Measurements from ENCODE around the gene HNF4A.
"Not testable (repeated sequence)": the region's sequence is repeated elsewhere in the genome, so short reads cannot be mapped to it uniquely, and the experiment has no call there.

Gene HNF4A

GRCh38 chr20:44343162-44343675 is 12.3 kb upstream of the HNF4A start:
- Histone ChIP-seq H3K36me3 (no peaks in the 10 kb centered on the region), H3K27me3 (ENCODE audit: insufficient read depth, low read depth, severe bottlenecking) (no peaks in the 10 kb centered on the region), H3K27ac (no peak overlapping the region), H3K4me3 (ENCODE audit: low read depth, low read length) (no peak overlapping the region), H3K9me3 (ENCODE audit: severe bottlenecking) (no peaks in the 10 kb centered on the region)
- DNase-seq, result no peak
- TF ChIP-seq CTCF (IDR thresholded peaks at IDR 0.05; ENCODE audit: low read depth, low read length), result no peak

GRCh38 chr20:44344723-44345122 is 10.8 kb upstream of the HNF4A start:
- H3K36me3 ChIP-seq, result no peaks in the 10 kb centered on the region
- no peaks in the 10 kb centered on the region for H3K9me3 ChIP-seq (ENCODE audit: severe bottlenecking)
- no peak overlapping the region for H3K27ac ChIP-seq
- no peak for DNase-seq
- no peak for TF ChIP-seq CTCF (IDR thresholded peaks at IDR 0.05; ENCODE audit: low read depth, low read length)
- no peak overlapping the region for H3K4me3 ChIP-seq (ENCODE audit: low read depth, low read length)
- no peaks in the 10 kb centered on the region for H3K27me3 ChIP-seq (ENCODE audit: insufficient read depth, low read depth, severe bottlenecking)

GRCh38 chr20:44345147-44345546 is 10.4 kb upstream of the HNF4A start:
- H3K9me3 ChIP-seq (ENCODE audit: severe bottlenecking), result no peaks in the 10 kb centered on the region
- H3K27me3 ChIP-seq (ENCODE audit: insufficient read depth, low read depth, severe bottlenecking), result no peaks in the 10 kb centered on the region
- H3K4me3 ChIP-seq (ENCODE audit: low read depth, low read length), result no peak overlapping the region
- no peak for TF ChIP-seq CTCF (IDR thresholded peaks at IDR 0.05; ENCODE audit: low read depth, low read length)
- no peak for DNase-seq
- H3K27ac ChIP-seq, result no peak overlapping the region
- H3K36me3 ChIP-seq, result no peaks in the 10 kb centered on the region

GRCh38 chr20:44345941-44346340 is 9.6 kb upstream of the HNF4A start:
- not testable (repeated sequence) for H3K36me3 ChIP-seq; H3K4me3 ChIP-seq (ENCODE audit: low read depth, low read length); H3K9me3 ChIP-seq (ENCODE audit: severe bottlenecking); H3K27me3 ChIP-seq (ENCODE audit: insufficient read depth, low read depth, severe bottlenecking); DNase-seq; H3K27ac ChIP-seq
- 0 out of 2 replicates have a peak, but pooled peaks have one; percentile 6 for TF ChIP-seq CTCF (IDR thresholded peaks at IDR 0.05; ENCODE audit: low read depth, low read length)

GRCh38 chr20:44348168-44348659 is 7.3 kb upstream of the HNF4A start:
- no peaks in the 10 kb centered on the region for H3K36me3 ChIP-seq
- H3K4me3 ChIP-seq (ENCODE audit: low read depth, low read length), result no peak overlapping the region
- no peaks in the 10 kb centered on the region for H3K27me3 ChIP-seq (ENCODE audit: insufficient read depth, low read depth, severe bottlenecking)
- H3K9me3 ChIP-seq (ENCODE audit: severe bottlenecking), result no peaks in the 10 kb centered on the region
- no peak for DNase-seq
- no peak overlapping the region for H3K27ac ChIP-seq
- TF ChIP-seq CTCF (IDR thresholded peaks at IDR 0.05; ENCODE audit: low read depth, low read length), result no peak

GRCh38 chr20:44349349-44349748 is 6.2 kb upstream of the HNF4A start:
- no peak overlapping the region for H3K27ac ChIP-seq
- H3K36me3 ChIP-seq, result no peaks in the 10 kb centered on the region
- H3K27me3 ChIP-seq (ENCODE audit: insufficient read depth, low read depth, severe bottlenecking), result no peaks in the 10 kb centered on the region
- H3K4me3 ChIP-seq (ENCODE audit: low read depth, low read length), result no peak overlapping the region
- TF ChIP-seq CTCF (IDR thresholded peaks at IDR 0.05; ENCODE audit: low read depth, low read length), result no peak
- H3K9me3 ChIP-seq (ENCODE audit: severe bottlenecking), result no peaks in the 10 kb centered on the region
- no peak for DNase-seq

Measured in WERI-Rb-1 (cell line).